ENCODE measurements around the gene ZNF414. TPM values are rescaled to one million over a fixed set of nuclear protein-coding genes. Genes with fewer than 3 reads are reported as not detected.

Gene ZNF414
- total and polyA plus RNA-seq, 9 of the 15 experiments (the other 6 are each of a cell fraction or from before 2014, with no cell fraction given), result 0.03 to 27.2 (median 2.2) TPM; not detected in 2

GRCh38 chr19:8504171-8504570 is 9.8 kb downstream of the ZNF414 start (continued):
- TF ChIP-seq HDAC1 (IDR thresholded peaks at IDR 0.05) (peak in 1 of 2 experiments; percentile 75; a peak in 2 of 4 replicates), CGGBP1 (CRISPR knock-in tag; IDR thresholded peaks at IDR 0.05) (no peak), JUND (IDR thresholded peaks at IDR 0.05; ENCODE audit: borderline replicate concordance, low read depth, low read length) (peak; percentile 37; the same call in 1 of the 2 replicates), JUND (tag; IDR thresholded peaks at IDR 0.05; ENCODE audit: borderline replicate concordance, low read depth, low read length) (no peak; the same call in 2 of the 3 replicates), CBX1 (IDR thresholded peaks at IDR 0.05; ENCODE audit: low read depth) (no peak), HDAC3 (IDR thresholded peaks at IDR 0.05; ENCODE audit: borderline replicate concordance, partially characterized antibody) (no peak), MTA3 (IDR thresholded peaks at IDR 0.05; ENCODE audit: borderline replicate concordance) (no peak), HNRNPLL (IDR thresholded peaks at IDR 0.05; ENCODE audit: low read depth, low read length, poor library complexity, severe bottlenecking) (no peak), CREM (IDR thresholded peaks at IDR 0.05; ENCODE audit: low read depth) (peak; percentile 54; the same call in 1 of the 2 replicates), SPI1 (IDR thresholded peaks at IDR 0.05; ENCODE audit: borderline replicate concordance, low read depth, low read length) (peak; percentile 19; the same call in 1 of the 2 replicates), ZNF274 (IDR thresholded peaks at IDR 0.05; ENCODE audit: borderline replicate concordance, low read depth, low read length) (no peak), RCOR1 (IDR thresholded peaks at IDR 0.05; ENCODE audit: borderline replicate concordance in 1 of 2, low read depth in 2 of 2, low read length in 2 of 2) (peak in 1 of 2 experiments; percentile 97; a peak in 2 of 4 replicates), BMI1 (IDR thresholded peaks at IDR 0.05; ENCODE audit: low read length) (no peak), MLLT1 (IDR thresholded peaks at IDR 0.05) (peak in 1 of 2 experiments; percentile 82; a peak in 2 of 4 replicates), ZEB2 (IDR thresholded peaks at IDR 0.05) (peak; percentile 61; the same call in 1 of the 2 replicates), PRMT5 (CRISPR knock-in tag; IDR thresholded peaks at IDR 0.05) (no peak), ZNF77 (CRISPR knock-in tag; IDR thresholded peaks at IDR 0.05) (no peak), RUNX1 (IDR thresholded peaks at IDR 0.05; ENCODE audit: low read depth) (0 out of 2 replicates have a peak, but pooled peaks have one; percentile 72), MAZ (CRISPR knock-in tag; conservative IDR thresholded peaks at IDR 0.05 in 1 of 2, IDR thresholded peaks at IDR 0.05 in 1 of 2) (no peak), ZNF165 (CRISPR knock-in tag; IDR thresholded peaks at IDR 0.05; ENCODE audit: borderline replicate concordance) (no peak)
- TF ChIP-seq, protein P1, sequence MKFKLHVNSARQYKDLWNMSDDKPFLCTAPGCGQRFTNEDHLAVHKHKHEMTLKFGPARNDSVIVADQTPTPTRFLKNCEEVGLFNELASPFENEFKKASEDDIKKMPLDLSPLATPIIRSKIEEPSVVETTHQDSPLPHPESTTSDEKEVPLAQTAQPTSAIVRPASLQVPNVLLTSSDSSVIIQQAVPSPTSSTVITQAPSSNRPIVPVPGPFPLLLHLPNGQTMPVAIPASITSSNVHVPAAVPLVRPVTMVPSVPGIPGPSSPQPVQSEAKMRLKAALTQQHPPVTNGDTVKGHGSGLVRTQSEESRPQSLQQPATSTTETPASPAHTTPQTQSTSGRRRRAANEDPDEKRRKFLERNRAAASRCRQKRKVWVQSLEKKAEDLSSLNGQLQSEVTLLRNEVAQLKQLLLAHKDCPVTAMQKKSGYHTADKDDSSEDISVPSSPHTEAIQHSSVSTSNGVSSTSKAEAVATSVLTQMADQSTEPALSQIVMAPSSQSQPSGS (CRISPR knock-in tag; IDR thresholded peaks at IDR 0.05), result no peak
- TF ChIP-seq, protein P2, sequence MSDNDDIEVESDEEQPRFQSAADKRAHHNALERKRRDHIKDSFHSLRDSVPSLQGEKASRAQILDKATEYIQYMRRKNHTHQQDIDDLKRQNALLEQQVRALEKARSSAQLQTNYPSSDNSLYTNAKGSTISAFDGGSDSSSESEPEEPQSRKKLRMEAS (CRISPR knock-in tag; IDR thresholded peaks at IDR 0.05), result peak; percentile 39; the same call in 1 of the 2 replicates

All from K562 (cell line).